Endodermal cell (in vitro differentiated cells): ENCODE data around the gene METAP2. TPM values are rescaled to one million over a fixed set of nuclear protein-coding genes. Genes with fewer than 3 reads are reported as not detected.

Experiments
- DNase-seq: peaks from one replicate; pipeline ENCODE4 v3.0.0-alpha.2; 2017
- H3K27ac ChIP-seq: 2 replicates; pipeline ENCODE4 v1.5.1; 2013; ENCODE audit warnings: mild to moderate bottlenecking, low read depth, low read length, moderate library complexity
- H3K27me3 ChIP-seq: 2 replicates; pipeline ENCODE4 v1.6.1; 2013; ENCODE audit warnings: mild to moderate bottlenecking, low read length, moderate library complexity; ENCODE audit not compliant: insufficient read depth, control insufficient read depth, poor library complexity, severe bottlenecking
- H3K36me3 ChIP-seq: 2 replicates; pipeline ENCODE4 v1.7.0; 2013; ENCODE audit warnings: mild to moderate bottlenecking, low read length, moderate library complexity; ENCODE audit not compliant: control insufficient read depth, insufficient read depth
- H3K4me1 ChIP-seq: one replicate; pipeline ENCODE4 v1.7.0; 2013; ENCODE audit warnings: low read length; ENCODE audit not compliant: control insufficient read depth, insufficient read depth
- H3K4me3 ChIP-seq: 2 replicates; pipeline ENCODE4 v1.5.1; 2013; ENCODE audit warnings: mild to moderate bottlenecking, low read length, moderate library complexity
- H3K9ac ChIP-seq: 2 replicates; pipeline ENCODE4 v1.6.1; 2013; ENCODE audit warnings: mild to moderate bottlenecking, low read length, moderate library complexity; ENCODE audit not compliant: poor library complexity, severe bottlenecking; ENCODE audit errors: extremely low read depth
- H3K9me3 ChIP-seq: 2 replicates; pipeline ENCODE4 v1.6.1; 2013; ENCODE audit warnings: mild to moderate bottlenecking, low read length, moderate library complexity; ENCODE audit not compliant: control insufficient read depth
- H3K27ac Mint-ChIP-seq: 2 replicates; pipeline ENCODE4 v1.8.0; 2020; ENCODE audit warnings: mixed read lengths
- H3K27me3 Mint-ChIP-seq: 2 replicates; pipeline ENCODE4 v1.8.0; 2021; ENCODE audit warnings: mild to moderate bottlenecking, mixed read lengths; ENCODE audit not compliant: insufficient read depth
- H3K36me3 Mint-ChIP-seq: 2 replicates; pipeline ENCODE4 v1.8.0; 2020; ENCODE audit warnings: low read depth, mixed read lengths
- H3K4me1 Mint-ChIP-seq: 2 replicates; pipeline ENCODE4 v1.8.0; 2020; ENCODE audit warnings: mixed read lengths
- H3K4me3 Mint-ChIP-seq: 2 replicates; pipeline ENCODE4 v1.8.0; 2020; ENCODE audit warnings: mild to moderate bottlenecking, moderate library complexity, mixed read lengths
- H3K9me3 Mint-ChIP-seq: 2 replicates; pipeline ENCODE4 v1.8.0; 2020; ENCODE audit warnings: mild to moderate bottlenecking, mixed read lengths
- WGBS, 2 experiments: methylation state at CpG; one replicate each; pipeline versions ENCODE4 v1.1.5 to v1.1.7; 2013; ENCODE audit warnings: missing lambda C conversion rate in 2 of 2, mixed read lengths in 1 of 2; ENCODE audit not compliant: insufficient coverage in 1 of 2, insufficient read length in 1 of 2; 5-methylcytosine and 5-hydroxymethylcytosine counted together
- total RNA-seq, 2 donors: library from RNA; stranded (reverse); fragmentation: NEBNext Ultra II Directional in 1 of 2; extraction: Animal tissue kit (Norgen Biotek cat#: 25700) in 1 of 2; gene quantifications; 2 replicates in 1 of 2; 3 replicates in 1 of 2; pipeline ENCODE4 v1.2.1, GENCODE V29; 2021
- TF ChIP-seq, protein P1 (sequence below): fragments of 200-600 bp; sonication (generic); conservative IDR thresholded peaks from 2 replicates; pipeline ENCODE4 v1.5.0; 2021; ENCODE audit warnings: antibody characterized with exemption, mild to moderate bottlenecking

METAP2 gene
- total RNA-seq, 2 donors from 2014 or later: 137 to 152 TPM

DNA sequence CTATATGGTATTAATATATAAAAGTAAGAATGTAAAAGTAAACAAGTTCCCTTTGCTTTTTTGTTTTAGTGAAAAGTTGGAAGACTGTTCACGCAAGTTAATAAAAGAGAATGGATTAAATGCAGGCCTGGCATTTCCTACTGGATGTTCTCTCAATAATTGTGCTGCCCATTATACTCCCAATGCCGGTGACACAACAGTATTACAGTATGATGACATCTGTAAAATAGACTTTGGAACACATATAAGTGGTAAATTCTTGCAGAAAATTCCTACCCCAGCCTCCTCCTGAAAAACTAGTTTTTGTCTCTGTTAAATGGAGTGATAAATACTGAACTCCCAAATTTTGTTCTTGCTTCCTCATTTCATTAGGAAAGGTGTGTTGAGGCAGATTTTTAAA lies 20.9 kb downstream of the METAP2 start:
- Histone ChIP-seq H3K4me1 (no peaks in the 10 kb centered on the region), H3K9me3 (peaks cover 14% of the 10 kb centered on the region), H3K9ac (no peak overlapping the region), H3K36me3 (peaks cover 91% of the 10 kb centered on the region), H3K4me3 (no peak overlapping the region), H3K27me3 (no peaks in the 10 kb centered on the region), H3K27ac (no peak overlapping the region)
- Mint-ChIP-seq H3K4me3 (no peak overlapping the region), H3K36me3 (peaks cover 78% of the 10 kb centered on the region), H3K9me3 (peaks cover 12% of the 10 kb centered on the region), H3K4me1 (no peaks in the 10 kb centered on the region), H3K27me3 (no peaks in the 10 kb centered on the region), H3K27ac (no peak overlapping the region)
- WGBS, 2 experiments: 100% methylated on average over 1 to 2 of the region's 2 CpGs
- DNase-seq: no peak
- TF ChIP-seq, protein P1, sequence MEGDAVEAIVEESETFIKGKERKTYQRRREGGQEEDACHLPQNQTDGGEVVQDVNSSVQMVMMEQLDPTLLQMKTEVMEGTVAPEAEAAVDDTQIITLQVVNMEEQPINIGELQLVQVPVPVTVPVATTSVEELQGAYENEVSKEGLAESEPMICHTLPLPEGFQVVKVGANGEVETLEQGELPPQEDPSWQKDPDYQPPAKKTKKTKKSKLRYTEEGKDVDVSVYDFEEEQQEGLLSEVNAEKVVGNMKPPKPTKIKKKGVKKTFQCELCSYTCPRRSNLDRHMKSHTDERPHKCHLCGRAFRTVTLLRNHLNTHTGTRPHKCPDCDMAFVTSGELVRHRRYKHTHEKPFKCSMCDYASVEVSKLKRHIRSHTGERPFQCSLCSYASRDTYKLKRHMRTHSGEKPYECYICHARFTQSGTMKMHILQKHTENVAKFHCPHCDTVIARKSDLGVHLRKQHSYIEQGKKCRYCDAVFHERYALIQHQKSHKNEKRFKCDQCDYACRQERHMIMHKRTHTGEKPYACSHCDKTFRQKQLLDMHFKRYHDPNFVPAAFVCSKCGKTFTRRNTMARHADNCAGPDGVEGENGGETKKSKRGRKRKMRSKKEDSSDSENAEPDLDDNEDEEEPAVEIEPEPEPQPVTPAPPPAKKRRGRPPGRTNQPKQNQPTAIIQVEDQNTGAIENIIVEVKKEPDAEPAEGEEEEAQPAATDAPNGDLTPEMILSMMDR: no peak

DNA sequence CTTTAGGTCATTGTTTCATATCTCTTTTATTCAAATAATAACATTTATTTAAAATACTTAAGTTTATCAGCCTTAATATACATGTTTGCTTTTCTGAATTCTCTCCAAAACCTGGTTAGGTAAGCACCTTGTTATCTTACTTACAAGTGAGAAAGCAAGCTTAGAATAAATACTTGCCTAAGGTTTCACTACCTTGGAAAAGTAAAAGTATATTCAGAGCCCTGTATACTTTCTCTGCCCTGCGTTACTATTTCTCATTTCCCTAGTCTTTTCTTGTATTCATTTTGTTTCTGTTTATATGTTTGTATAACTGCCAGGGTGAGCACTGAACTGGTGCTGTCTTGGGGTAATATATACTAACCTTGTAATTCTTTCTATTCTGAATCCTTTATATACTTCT lies 21.5 kb downstream of the METAP2 start:
- Histone ChIP-seq H3K36me3 (peaks cover 91% of the 10 kb centered on the region), H3K9ac (no peak overlapping the region), H3K4me3 (no peak overlapping the region), H3K4me1 (no peaks in the 10 kb centered on the region), H3K27ac (no peak overlapping the region), H3K9me3 (peaks cover 14% of the 10 kb centered on the region), H3K27me3 (no peaks in the 10 kb centered on the region)
- no peak overlapping the region for H3K4me3 Mint-ChIP-seq
- no peak for DNase-seq
- H3K27ac Mint-ChIP-seq: no peak overlapping the region
- H3K9me3 Mint-ChIP-seq: peaks cover 12% of the 10 kb centered on the region
- TF ChIP-seq, protein P1: no peak
- no peaks in the 10 kb centered on the region for H3K27me3 Mint-ChIP-seq
- peaks cover 78% of the 10 kb centered on the region for H3K36me3 Mint-ChIP-seq
- WGBS, 2 experiments: no CpG with 5 or more reads among the region's 1 CpG
- no peaks in the 10 kb centered on the region for H3K4me1 Mint-ChIP-seq

DNA sequence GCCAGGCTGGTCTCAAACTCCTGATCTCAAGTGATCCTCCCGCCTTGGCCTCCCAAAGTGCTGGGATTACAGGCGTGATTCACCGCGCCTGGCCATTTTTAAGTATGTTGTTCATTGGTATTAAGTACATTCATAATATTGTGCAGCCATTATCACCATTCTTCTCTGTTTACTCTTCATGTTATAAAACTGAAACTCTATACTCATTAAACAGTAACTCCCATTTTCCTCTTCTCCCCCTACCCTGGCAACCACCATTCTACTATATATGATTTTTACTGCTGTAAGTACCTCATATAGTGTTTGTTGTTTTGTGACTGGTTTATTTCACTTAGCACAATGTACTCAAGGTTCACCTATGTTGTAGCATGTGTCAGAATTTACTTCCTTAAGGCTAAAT lies 23.1 kb downstream of the METAP2 start:
- H3K27me3 ChIP-seq: no peaks in the 10 kb centered on the region
- peaks cover 70% of the 10 kb centered on the region for H3K36me3 Mint-ChIP-seq
- no peaks in the 10 kb centered on the region for H3K27me3 Mint-ChIP-seq
- H3K9me3 ChIP-seq: peaks cover 14% of the 10 kb centered on the region
- H3K36me3 ChIP-seq: peaks cover 84% of the 10 kb centered on the region
- H3K27ac Mint-ChIP-seq: no peak overlapping the region
- H3K4me1 Mint-ChIP-seq: no peaks in the 10 kb centered on the region
- peaks cover 12% of the 10 kb centered on the region for H3K9me3 Mint-ChIP-seq
- H3K4me3 Mint-ChIP-seq: no peak overlapping the region
- H3K27ac ChIP-seq: no peak overlapping the region
- H3K9ac ChIP-seq: no peak overlapping the region
- DNase-seq: no peak
- no peak overlapping the region for H3K4me3 ChIP-seq
- 94% methylated on average over 4 of the region's 4 CpGs; no CpG with 5 or more reads in 1 of the 2 experiments for WGBS, 2 experiments
- H3K4me1 ChIP-seq: no peaks in the 10 kb centered on the region
- TF ChIP-seq, protein P1: no peak
